GM18502 (cell line): ENCODE data around the gene ADGRG2.

ENCODE experiments used
- ATAC-seq: cut with Tn5 transposase; IDR thresholded peaks from one replicate; pipeline ENCODE4 v1.9.1; 2021; ENCODE audit warnings: mild to moderate bottlenecking; ENCODE audit not compliant: unreplicated experiment, poor library complexity

ADGRG2 gene

GRCh38 chrX:18964901-18965300 is 157.4 kb downstream of the ADGRG2 start:
- no peak for ATAC-seq

GRCh38 chrX:18964026-18964425 is 158.2 kb downstream of the ADGRG2 start:
- no peak for ATAC-seq

DNA sequence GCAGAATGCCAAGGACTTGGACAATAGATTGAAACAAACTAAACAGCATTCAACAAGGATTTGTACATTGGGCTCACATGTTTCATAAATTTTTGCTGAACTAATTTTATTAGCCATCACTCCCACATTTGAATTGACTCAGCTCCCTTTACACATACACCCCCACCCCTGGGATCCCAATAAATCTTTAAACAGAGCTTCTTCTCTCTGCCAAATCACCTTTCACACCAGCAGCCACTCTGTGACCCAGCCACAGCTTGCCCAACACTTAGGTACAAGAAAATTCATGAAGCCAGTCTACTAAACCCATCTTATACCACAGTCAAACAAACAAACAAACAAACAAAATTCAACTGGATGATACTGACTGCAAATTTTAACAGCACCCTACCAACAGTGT is 159.9 kb downstream of the ADGRG2 start:
- ATAC-seq = no peak

DNA sequence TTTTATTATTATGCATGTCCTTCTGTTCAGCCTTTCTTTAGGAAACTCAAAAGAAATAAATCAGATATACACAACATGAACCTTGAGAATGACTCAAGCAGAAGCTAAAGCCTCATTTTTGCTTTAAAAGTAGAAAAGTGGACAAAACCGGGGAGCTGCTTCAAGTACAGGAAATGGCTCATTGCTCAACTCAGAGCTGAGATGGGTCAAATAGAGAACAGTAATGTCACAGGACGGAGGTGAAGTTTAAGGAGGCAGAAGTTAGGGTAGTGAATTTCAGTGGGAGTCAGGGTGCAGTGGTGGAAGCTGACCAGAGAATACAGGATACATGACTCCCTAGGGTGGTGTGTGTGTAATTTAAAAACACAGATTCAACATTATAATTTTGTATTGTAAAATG is 160.6 kb downstream of the ADGRG2 start:
- ATAC-seq = no peak

- no peak for ATAC-seq
These were observed 165.8 kb downstream of the ADGRG2 start for GRCh38 chrX:18956303-18957032.

DNA sequence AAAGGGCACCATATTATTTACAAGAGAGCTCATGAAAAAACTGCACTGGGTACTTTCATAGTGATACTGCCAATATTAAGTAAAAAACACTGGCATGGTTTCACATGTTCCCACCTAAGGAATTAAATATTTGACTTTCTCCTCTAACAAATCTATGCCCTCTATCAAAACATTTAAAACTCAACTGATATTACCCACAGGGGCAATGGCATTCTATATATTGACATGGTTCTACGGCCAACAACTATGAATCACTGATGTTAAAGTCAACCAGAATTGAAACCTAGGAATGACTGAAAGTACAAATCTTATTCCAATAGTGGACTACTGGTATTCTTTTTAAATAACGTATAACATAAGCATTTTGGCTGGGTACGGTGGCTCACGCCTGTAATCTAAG is 166.6 kb downstream of the ADGRG2 start:
- no peak for ATAC-seq

DNA sequence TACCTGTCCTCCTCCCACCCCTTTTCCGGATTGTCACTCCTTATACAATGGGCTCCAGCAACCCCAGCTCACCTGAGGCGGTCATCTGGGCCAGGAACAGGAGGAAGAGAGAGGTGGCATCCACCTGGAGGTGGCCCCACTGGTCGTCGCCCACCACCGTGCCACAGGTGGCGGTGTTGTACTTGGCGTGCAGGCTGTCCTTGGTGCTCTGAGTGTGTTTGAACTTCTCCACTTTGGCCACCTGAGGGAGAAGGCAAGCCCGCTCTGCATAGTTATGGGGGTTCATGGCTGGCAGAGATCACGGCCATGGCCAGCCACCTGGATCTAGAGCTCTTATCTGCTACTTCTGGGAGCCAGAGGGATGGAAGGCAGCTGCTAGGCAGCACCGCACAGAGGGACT is 171.2 kb downstream of the ADGRG2 start:
- no peak for ATAC-seq

DNA sequence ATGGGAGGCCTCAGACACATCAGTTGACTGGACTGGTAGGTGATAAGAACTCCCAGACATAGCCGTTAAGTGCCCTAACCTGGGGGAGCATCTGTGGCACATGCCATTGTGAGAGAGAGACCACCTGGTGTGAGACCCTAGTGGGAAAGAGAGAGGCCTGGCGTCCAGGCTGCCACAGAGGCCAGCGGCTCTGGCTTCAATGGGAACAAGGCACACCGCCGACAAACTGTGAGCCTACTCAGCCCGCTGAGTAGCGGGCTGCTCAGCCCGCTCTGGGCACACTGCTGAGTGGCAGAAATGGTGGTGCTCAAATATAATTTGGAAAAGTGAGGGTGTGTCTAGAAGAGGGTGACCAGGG is 172.3 kb downstream of the ADGRG2 start:
- no peak for ATAC-seq

DNA sequence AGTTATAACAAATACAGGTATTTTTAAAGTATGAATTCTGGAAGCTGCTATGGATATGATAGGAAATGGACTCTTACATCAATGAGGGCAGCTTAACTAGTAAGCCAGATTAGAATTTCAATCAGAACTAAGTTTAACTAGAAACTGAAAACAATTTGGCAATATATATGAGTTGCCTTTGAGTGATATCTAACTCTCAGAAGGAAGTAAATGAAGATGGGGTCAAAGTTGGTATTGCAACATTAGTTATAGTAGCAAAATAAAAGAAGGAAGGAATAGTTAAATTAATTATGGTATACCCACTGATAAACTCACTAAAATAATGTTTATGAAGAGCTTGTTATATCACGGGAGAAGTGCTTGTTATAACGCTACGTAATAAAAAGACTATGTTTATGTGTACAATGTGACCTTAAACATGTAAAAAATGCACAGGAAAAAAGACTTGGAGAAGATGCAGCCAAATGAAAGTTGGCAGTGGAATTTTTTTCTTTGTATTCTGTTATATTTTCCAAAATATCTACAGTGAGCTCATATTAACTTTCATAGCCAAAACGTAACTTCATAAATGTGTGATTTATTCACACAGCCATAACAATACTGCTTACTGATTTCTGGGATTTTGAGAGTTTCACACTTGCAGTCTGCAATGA is 172.9 kb downstream of the ADGRG2 start:
- ATAC-seq = no peak

DNA sequence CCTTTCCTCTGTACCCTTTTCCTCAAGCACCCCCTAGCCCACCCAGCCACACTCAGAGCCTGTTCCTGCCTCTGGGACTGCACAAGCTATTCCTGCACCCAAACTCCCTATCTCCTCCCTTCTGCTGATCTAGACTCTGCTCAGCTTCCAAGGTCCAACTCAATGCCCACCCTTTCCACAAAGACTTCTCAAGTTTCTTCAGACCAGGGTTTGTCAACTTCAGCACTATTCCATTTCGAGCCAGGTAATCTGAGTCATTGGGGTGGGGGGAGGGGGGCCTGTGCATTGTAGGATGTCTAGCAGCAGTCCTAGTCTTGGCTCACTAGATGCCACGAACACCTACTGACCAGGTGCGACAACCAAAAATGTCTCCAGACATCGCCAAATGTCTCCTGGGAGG is 175.7 kb downstream of the ADGRG2 start:
- ATAC-seq = no peak

GRCh38 chrX:18946157-18946556 is 176.1 kb downstream of the ADGRG2 start:
- no peak for ATAC-seq

DNA sequence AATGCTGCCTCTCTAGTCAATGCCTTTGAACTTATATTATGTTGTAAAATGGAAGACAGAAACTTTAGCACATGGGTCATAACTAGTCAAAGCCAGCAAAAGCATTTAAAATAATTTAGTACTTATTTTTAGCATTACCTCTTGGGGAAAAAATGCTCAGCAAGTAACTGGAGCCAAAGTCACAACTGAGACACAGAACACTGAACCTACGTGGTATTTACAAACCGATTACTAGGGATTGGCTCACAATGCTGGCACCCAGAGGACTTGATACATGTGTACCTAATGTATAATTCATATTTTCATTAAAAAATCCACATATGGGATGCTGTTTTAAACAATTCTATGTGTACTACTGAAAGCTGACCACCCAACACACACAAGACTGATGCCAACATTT is 176.8 kb downstream of the ADGRG2 start:
- no peak for ATAC-seq

DNA sequence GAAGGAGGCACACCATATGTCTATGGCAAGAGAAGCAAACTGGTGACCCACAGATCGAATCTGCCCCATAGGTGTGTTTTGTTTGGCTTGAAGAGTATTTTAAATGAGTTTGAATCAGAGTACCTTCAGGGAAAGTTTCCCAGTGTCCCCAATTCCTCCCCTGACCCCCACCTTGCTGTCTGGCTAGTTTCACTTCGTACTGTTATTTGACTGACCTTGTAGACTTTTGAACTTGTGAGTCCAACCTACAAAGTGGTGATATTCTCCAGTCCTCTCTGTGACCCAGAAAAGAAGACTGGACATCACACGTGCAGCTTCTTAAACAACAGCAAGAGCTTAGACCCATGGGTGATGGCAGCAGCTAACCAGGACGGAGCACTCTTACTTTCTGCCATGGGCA is 177.8 kb downstream of the ADGRG2 start:
- ATAC-seq = no peak

DNA sequence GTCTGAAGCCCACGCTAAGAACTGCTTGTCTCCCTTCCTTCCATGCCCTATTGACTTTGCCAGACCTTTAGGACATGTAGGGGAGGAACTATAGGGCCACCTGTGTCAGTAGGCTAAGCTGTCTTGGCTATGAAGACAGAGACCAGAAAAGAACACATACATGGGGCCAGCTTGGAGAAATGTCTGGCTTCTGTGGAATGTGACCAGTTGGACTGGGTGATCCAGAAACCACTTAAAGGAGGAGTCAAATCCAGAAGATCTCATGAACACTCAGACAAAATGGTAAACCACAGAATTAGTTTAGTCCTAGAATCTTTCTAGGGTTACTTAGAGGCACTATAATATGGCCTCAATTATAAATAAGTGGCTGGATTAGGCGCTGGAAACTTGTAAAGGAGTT is 180.4 kb downstream of the ADGRG2 start:
- no peak for ATAC-seq
